ENCODE measurements around the gene COL21A1. TPM values are rescaled to one million over a fixed set of nuclear protein-coding genes. Genes with fewer than 3 reads are reported as not detected.

COL21A1 gene
- total RNA-seq, 1 experiment from 2014 or later = 1.8 TPM

DNA sequence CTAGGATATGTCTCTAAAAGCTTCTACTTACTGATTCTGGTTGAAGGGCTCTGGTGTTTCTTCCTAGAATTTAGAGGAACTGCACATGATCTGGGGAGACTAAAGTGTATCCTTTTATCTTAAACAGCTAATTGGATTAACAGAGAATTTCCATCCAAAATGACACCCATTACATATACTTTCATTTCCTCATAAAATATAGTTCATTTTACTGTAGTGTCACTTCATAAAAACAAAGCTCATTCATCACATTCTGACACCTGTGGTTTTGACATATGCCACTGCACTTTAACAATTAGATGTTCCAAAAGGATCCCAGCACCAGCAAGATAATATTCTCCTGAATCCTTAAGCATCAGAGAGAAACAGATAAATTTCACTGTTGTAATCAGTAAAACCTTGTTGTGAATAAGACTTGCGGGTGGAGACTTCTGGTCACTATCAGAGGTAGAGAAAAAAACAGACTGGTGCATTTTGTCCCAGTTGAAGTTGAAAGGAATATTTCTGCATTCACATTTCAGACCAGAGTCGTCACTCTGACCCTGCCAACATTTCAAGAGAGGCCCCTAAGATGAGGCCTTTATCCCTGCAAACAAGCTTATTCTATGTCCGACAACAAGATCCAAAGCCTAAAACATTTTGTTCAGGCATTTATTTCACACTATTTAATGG lies 196.7 kb downstream of the COL21A1 start:
- no CpG with 5 or more reads among the region's 3 CpGs for WGBS (ENCODE audit: extremely low coverage, insufficient read length, low lambda C conversion rate)
- H3T11ph ChIP-seq (ENCODE audit: low read length) = no peak overlapping the region
- H2BK5ac ChIP-seq (ENCODE audit: insufficient read length, low read length) = no peak overlapping the region
- Mint-ChIP-seq H3K36me3 (ENCODE audit: insufficient read depth in 1 of 3, low read depth in 3 of 3) (no peaks in the 10 kb centered on the region), H3K27ac (no peak overlapping the region), H3K4me1 (no peaks in the 10 kb centered on the region; a peak in 1 of 4 replicates), H3K27me3 (ENCODE audit: low read depth) (no peaks in the 10 kb centered on the region), H3K9me3 (no peaks in the 10 kb centered on the region), H3K4me3 (no peak overlapping the region)
- no peaks in the 10 kb centered on the region for H3K79me1 ChIP-seq (ENCODE audit: insufficient read depth, low read depth, low read length, poor library complexity, severe bottlenecking)
- H2AFZ ChIP-seq (ENCODE audit: low read length) = no peak overlapping the region
- H3K4me2 ChIP-seq (ENCODE audit: insufficient read depth, insufficient read length, low read length) = no peak overlapping the region
- no peak overlapping the region for H2BK12ac ChIP-seq (ENCODE audit: insufficient read length, low read depth, low read length)
- H4K20me1 ChIP-seq (ENCODE audit: control insufficient read depth, insufficient read depth, insufficient read length) = no peaks in the 10 kb centered on the region
- H3K23ac ChIP-seq (ENCODE audit: insufficient read length, low read depth, low read length) = no peak overlapping the region
- H2BK15ac ChIP-seq (ENCODE audit: low read depth, low read length) = no peak overlapping the region
- no peak overlapping the region for H2AK5ac ChIP-seq (ENCODE audit: insufficient read length, low read length)
- no peak overlapping the region for H3K18ac ChIP-seq (ENCODE audit: insufficient read length, low read depth, low read length)
- no peak overlapping the region for H3K14ac ChIP-seq (ENCODE audit: insufficient read depth, low read length)
- no peak overlapping the region for H4K91ac ChIP-seq (ENCODE audit: insufficient read length, low read depth, low read length)
- H3K9me3 ChIP-seq (ENCODE audit: control insufficient read depth, low read depth, low read length) = no peaks in the 10 kb centered on the region
- no peaks in the 10 kb centered on the region for H3K27me3 ChIP-seq (ENCODE audit: insufficient read depth, low read length)
- no peaks in the 10 kb centered on the region for H3K23me2 ChIP-seq (ENCODE audit: insufficient read length, low read depth, low read length, poor library complexity, severe bottlenecking)
- no peak overlapping the region for H3K56ac ChIP-seq (ENCODE audit: insufficient read length, low read depth, low read length)
- no peak overlapping the region for H4K8ac ChIP-seq (replicated peaks; ENCODE audit: insufficient read length, low read depth, low read length)
- H3K4ac ChIP-seq (ENCODE audit: low read depth, low read length) = no peak overlapping the region
- no peak for DNase-seq
- no peak overlapping the region for H3K9ac ChIP-seq (ENCODE audit: extremely low read depth, insufficient read length, low read length)
- H3K79me2 ChIP-seq (ENCODE audit: insufficient read depth, low read length) = no peaks in the 10 kb centered on the region
- no peak overlapping the region for H3K27ac ChIP-seq (ENCODE audit: insufficient read length, low read depth, low read length)
- H2BK20ac ChIP-seq (ENCODE audit: low read depth, low read length, poor library complexity, severe bottlenecking) = no peak overlapping the region
- no peak overlapping the region for H2BK120ac ChIP-seq (ENCODE audit: low read depth, low read length, poor library complexity, severe bottlenecking)
- no peak overlapping the region for H4K5ac ChIP-seq (ENCODE audit: insufficient read length, low read depth, low read length)
- H3K4me1 ChIP-seq (ENCODE audit: insufficient read depth, low read length) = no peaks in the 10 kb centered on the region
- TF ChIP-seq CTCF (conservative IDR thresholded peaks at IDR 0.05) = no peak
